HG03565 (cell line): ENCODE results near the gene ACTRT2.

ENCODE experiments used
- ATAC-seq: cut with Tn5 transposase; IDR thresholded peaks from one replicate; pipeline ENCODE4 v1.9.1; 2021; ENCODE audit warnings: mild to moderate bottlenecking, moderate library complexity; ENCODE audit not compliant: unreplicated experiment

ACTRT2 gene

GRCh38 chr1:3050603-3051002 is 29.3 kb downstream of the ACTRT2 start:
- ATAC-seq = no peak

GRCh38 chr1:3051270-3052268 is 30.3 kb downstream of the ACTRT2 start:
- ATAC-seq = no peak

- no peak for ATAC-seq
Measured at GRCh38 chr1:3052501-3052900, 31.2 kb downstream of the ACTRT2 start.

GRCh38 chr1:3053366-3053980 is 32.2 kb downstream of the ACTRT2 start:
- no peak for ATAC-seq

- ATAC-seq = no peak
Measured at GRCh38 chr1:3053986-3054385, 32.7 kb downstream of the ACTRT2 start.

GRCh38 chr1:3054474-3054873 is 33.2 kb downstream of the ACTRT2 start:
- ATAC-seq = no peak

- no peak for ATAC-seq
Measured at GRCh38 chr1:3055051-3055450, 33.8 kb downstream of the ACTRT2 start.

GRCh38 chr1:3056641-3057040 is 35.4 kb downstream of the ACTRT2 start:
- no peak for ATAC-seq

GRCh38 chr1:3058263-3059030 is 37.2 kb downstream of the ACTRT2 start:
- no peak for ATAC-seq

GRCh38 chr1:3060127-3060526 is 38.9 kb downstream of the ACTRT2 start:
- ATAC-seq = no peak

- no peak for ATAC-seq
Measured at GRCh38 chr1:3060601-3061551, 39.6 kb downstream of the ACTRT2 start.

GRCh38 chr1:3061566-3061965 is 40.3 kb downstream of the ACTRT2 start:
- ATAC-seq = no peak

- ATAC-seq = no peak
Measured at GRCh38 chr1:3061981-3062615, 40.8 kb downstream of the ACTRT2 start.

GRCh38 chr1:3062616-3063378 is 41.5 kb downstream of the ACTRT2 start:
- ATAC-seq = no peak

- ATAC-seq = no peak
Measured at GRCh38 chr1:3063379-3064295, 42.4 kb downstream of the ACTRT2 start.

- ATAC-seq = no peak
Measured at GRCh38 chr1:3064296-3064850, 43.1 kb downstream of the ACTRT2 start.

- no peak for ATAC-seq
Measured at GRCh38 chr1:3064901-3065300, 43.6 kb downstream of the ACTRT2 start.

GRCh38 chr1:3065396-3065795 is 44.1 kb downstream of the ACTRT2 start:
- ATAC-seq = no peak
